Measurements from ENCODE around the gene DHCR7.

Gene DHCR7

GRCh38 chr11:71448257-71449171 lies at the start of gene DHCR7:
Gene DHCR7 (minus strand): TSS chr11:71448393. CDS start chr11:71444952, 3,441 bp downstream.
- peak; percentile 99 for DNase-seq (ENCODE audit: low spot score)

GRCh38 chr11:71496421-71496820 lies 48.2 kb upstream of the DHCR7 start:
- DNase-seq (ENCODE audit: low spot score) = no peak

- DNase-seq (ENCODE audit: low spot score) = no peak
These were observed 47.4 kb upstream of the DHCR7 start for GRCh38 chr11:71495286-71496230.

GRCh38 chr11:71491940-71492339 lies 43.7 kb upstream of the DHCR7 start:
- no peak for DNase-seq (ENCODE audit: low spot score)

- no peak for DNase-seq (ENCODE audit: low spot score)
These were observed 43.3 kb upstream of the DHCR7 start for GRCh38 chr11:71491531-71491930.

GRCh38 chr11:71490731-71491390 lies 42.7 kb upstream of the DHCR7 start:
- DNase-seq (ENCODE audit: low spot score) = no peak

GRCh38 chr11:71490044-71490730 lies 42.0 kb upstream of the DHCR7 start:
- DNase-seq (ENCODE audit: low spot score) = no peak

- DNase-seq (ENCODE audit: low spot score) = no peak
These were observed 41.3 kb upstream of the DHCR7 start for GRCh38 chr11:71489311-71490043.

GRCh38 chr11:71488681-71489270 lies 40.6 kb upstream of the DHCR7 start:
- no peak for DNase-seq (ENCODE audit: low spot score)

- no peak for DNase-seq (ENCODE audit: low spot score)
These were observed 38.1 kb upstream of the DHCR7 start for GRCh38 chr11:71486320-71486719.

- no peak for DNase-seq (ENCODE audit: low spot score)
These were observed 37.3 kb upstream of the DHCR7 start for GRCh38 chr11:71485466-71485865.

- no peak for DNase-seq (ENCODE audit: low spot score)
These were observed 36.8 kb upstream of the DHCR7 start for GRCh38 chr11:71485063-71485399.

- no peak for DNase-seq (ENCODE audit: low spot score)
These were observed 36.3 kb upstream of the DHCR7 start for GRCh38 chr11:71484248-71485062.

GRCh38 chr11:71483692-71484091 lies 35.5 kb upstream of the DHCR7 start:
- DNase-seq (ENCODE audit: low spot score) = no peak

- DNase-seq (ENCODE audit: low spot score) = no peak
These were observed 34.7 kb upstream of the DHCR7 start for GRCh38 chr11:71482746-71483364.

GRCh38 chr11:71482216-71482615 lies 34.0 kb upstream of the DHCR7 start:
- DNase-seq (ENCODE audit: low spot score) = no peak

- peak; percentile 25 for DNase-seq (ENCODE audit: low spot score)
These were observed 33.1 kb upstream of the DHCR7 start for GRCh38 chr11:71481101-71481960.

GRCh38 chr11:71478528-71478840 lies 30.3 kb upstream of the DHCR7 start:
- no peak for DNase-seq (ENCODE audit: low spot score)

Measured in HuH-7.5 (cell line).